Renal cortical epithelial cell (primary cell): ENCODE data around the gene ZNF782. TPM values are rescaled to one million over a fixed set of nuclear protein-coding genes. Genes with fewer than 3 reads are reported as not detected.
"Not testable (repeated sequence)": the region's sequence is repeated elsewhere in the genome, so short reads cannot be mapped to it uniquely, and the experiment has no call there.

ENCODE experiments used
- DNase-seq: peaks from one replicate; pipeline ENCODE4 v3.0.0-alpha.2; 2011; ENCODE audit warnings: low read depth
- total RNA-seq: library from RNA; depleted of rRNA; stranded (reverse); fragments of >200 nt; gene quantifications from 2 replicates; pipeline ENCODE4 v1.2.3, GENCODE V29; 2014

The ZNF782 gene
- 4.5 and 5.0 TPM in 2 replicates for total RNA-seq

GRCh38 chr9:96853781-96854650, at the start of gene ZNF782:
TSS of gene ZNF782 (minus strand) at chr9:96854514. CDS start at chr9:96851961, 2,553 bp downstream.
- DNase-seq: peak; percentile 87

GRCh38 chr9:96900010-96900409, 45.7 kb upstream of the ZNF782 start:
- not testable (repeated sequence) for DNase-seq

GRCh38 chr9:96892131-96892530, 37.8 kb upstream of the ZNF782 start:
- no peak for DNase-seq

- no peak for DNase-seq
Observed at GRCh38 chr9:96888591-96888990, 34.3 kb upstream of the ZNF782 start.

- DNase-seq: no peak
Observed at GRCh38 chr9:96885424-96885823, 31.1 kb upstream of the ZNF782 start.

- peak; percentile 99 for DNase-seq
Observed at GRCh38 chr9:96884443-96884842, 30.1 kb upstream of the ZNF782 start.

- peak; percentile 68 for DNase-seq
Observed at GRCh38 chr9:96883922-96884321, 29.6 kb upstream of the ZNF782 start.

GRCh38 chr9:96877269-96877668, 23.0 kb upstream of the ZNF782 start:
- DNase-seq: no peak

- peak; percentile 87 for DNase-seq
Observed at GRCh38 chr9:96875461-96876142, 21.3 kb upstream of the ZNF782 start.

GRCh38 chr9:96874947-96875460, 20.7 kb upstream of the ZNF782 start:
- DNase-seq: peak; percentile 100

- no peak for DNase-seq
Observed at GRCh38 chr9:96874201-96874785, 20.0 kb upstream of the ZNF782 start.

GRCh38 chr9:96871176-96871575, 16.9 kb upstream of the ZNF782 start:
- no peak for DNase-seq

- no peak for DNase-seq
Observed at GRCh38 chr9:96868709-96869108, 14.4 kb upstream of the ZNF782 start.

- no peak for DNase-seq
Observed at GRCh38 chr9:96867079-96867804, 12.9 kb upstream of the ZNF782 start.

- not testable (repeated sequence) for DNase-seq
Observed at GRCh38 chr9:96865240-96865639, 10.9 kb upstream of the ZNF782 start.

- DNase-seq: peak; percentile 87
Observed at GRCh38 chr9:96859461-96860198, 5.3 kb upstream of the ZNF782 start.

GRCh38 chr9:96858670-96859069, 4.4 kb upstream of the ZNF782 start:
- no peak for DNase-seq

GRCh38 chr9:96858018-96858573, 3.8 kb upstream of the ZNF782 start:
- peak; percentile 47 for DNase-seq

GRCh38 chr9:96856363-96857286, 2.3 kb upstream of the ZNF782 start:
- peak; percentile 63 for DNase-seq
